ENCODE measurements around the gene EFNB1. TPM values are rescaled to one million over a fixed set of nuclear protein-coding genes. Genes with fewer than 3 reads are reported as not detected.

Gene EFNB1
- total and polyA plus RNA-seq, 2 experiments from 2014 or later, result 1.3 to 2.7 TPM

GRCh38 chrX:68877606-68878005, 48.8 kb downstream of the EFNB1 start:
- Histone ChIP-seq H3K27me3 (ENCODE audit: insufficient read depth) (no peaks in the 10 kb centered on the region), H3K36me3 (ENCODE audit: insufficient read depth) (no peaks in the 10 kb centered on the region), H2AFZ (no peak overlapping the region), H3F3A (replicated peaks; ENCODE audit: low read depth) (no peaks in the 10 kb centered on the region), H3K4me1 (ENCODE audit: insufficient read depth) (peaks cover 6% of the 10 kb centered on the region; the same call in 1 of the 2 replicates), H4K20me1 (replicated peaks; ENCODE audit: insufficient read depth) (no peaks in the 10 kb centered on the region), H3K27ac (ENCODE audit: low read depth) (no peak overlapping the region), H3K4me3 (no peak overlapping the region), H3K4me2 (no peak overlapping the region), H3K9me2 (ENCODE audit: insufficient read depth) (no peaks in the 10 kb centered on the region), H3K79me2 (replicated peaks; ENCODE audit: insufficient read depth) (no peaks in the 10 kb centered on the region)
- Mint-ChIP-seq H3K9me3 (no peaks in the 10 kb centered on the region), H3K4me1 (peaks cover 27% of the 10 kb centered on the region), H3K27ac (no peak overlapping the region), H3K4me3 (no peak overlapping the region), H3K27me3 (ENCODE audit: insufficient read depth, low read depth, poor library complexity) (peaks cover 5% of the 10 kb centered on the region), H3K36me3 (ENCODE audit: low read depth) (no peaks in the 10 kb centered on the region)
- DNase-seq (ENCODE audit: low spot score), result no peak
- ATAC-seq, result no peak
- TF ChIP-seq REST (IDR thresholded peaks at IDR 0.05; ENCODE audit: unreplicated experiment) (no peak), CREB1 (CRISPR knock-in tag; IDR thresholded peaks at IDR 0.05; ENCODE audit: low read depth) (no peak), ZNF114 (CRISPR knock-in tag; IDR thresholded peaks at IDR 0.05) (no peak), ZNF462 (CRISPR knock-in tag; IDR thresholded peaks at IDR 0.05) (no peak), CTCF (conservative IDR thresholded peaks at IDR 0.05; ENCODE audit: low read depth in 2 of 2) (no peak), ETS1 (IDR thresholded peaks at IDR 0.05) (no peak), EZH2 (IDR thresholded peaks at IDR 0.05; ENCODE audit: low read depth, unreplicated experiment) (no peak), NANOG (IDR thresholded peaks at IDR 0.05; ENCODE audit: borderline replicate concordance) (no peak), EZH2phosphoT487 (IDR thresholded peaks at IDR 0.05; ENCODE audit: unreplicated experiment) (no peak), STAT1 (IDR thresholded peaks at IDR 0.05; ENCODE audit: unreplicated experiment) (no peak), ZNF331 (CRISPR knock-in tag; IDR thresholded peaks at IDR 0.05; ENCODE audit: low read depth) (no peak), JUNB (IDR thresholded peaks at IDR 0.05; ENCODE audit: unreplicated experiment) (no peak), POLR2AphosphoS5 (IDR thresholded peaks at IDR 0.05; ENCODE audit: low read depth) (no peak)

Data from GM23338 (cell line).